PFSK-1 (cell line): Measurements from ENCODE around the gene CDKN1A.

Experiments used
- FOXP2 ChIP-seq: optimal IDR thresholded peaks from 2 replicates; pipeline ENCODE3; 2011; ENCODE audit warnings: borderline replicate concordance, control low read depth, inconsistent platforms; ENCODE audit not compliant: insufficient read depth; ENCODE audit errors: extremely low read length, extremely low read depth
- POLR2AphosphoS5 ChIP-seq: IDR thresholded peaks from 2 replicates; pipeline ENCODE4 v1.6.1; 2012; ENCODE audit warnings: low read depth, mild to moderate bottlenecking, control low read depth, low read length, moderate library complexity
- SIN3A ChIP-seq: IDR thresholded peaks from 2 replicates; pipeline ENCODE4 v1.6.1; 2012; ENCODE audit warnings: mild to moderate bottlenecking, low read length, moderate library complexity, borderline replicate concordance; ENCODE audit not compliant: insufficient read depth
- TAF1 ChIP-seq: IDR thresholded peaks from 2 replicates; pipeline ENCODE4 v1.6.1; 2012; ENCODE audit warnings: low read length, control low read depth, borderline replicate concordance; ENCODE audit not compliant: insufficient read depth
- TF ChIP-seq, protein P1 (sequence below), 2 experiments: IDR thresholded peaks; 2 replicates each; pipeline versions ENCODE4 v1.6.1 to v1.8.0; 2011 to 2012; ENCODE audit warnings: low read depth in 2 of 2, low read length in 2 of 2, control low read depth in 1 of 2, inconsistent platforms in 1 of 2, mild to moderate bottlenecking in 1 of 2, moderate library complexity in 1 of 2; ENCODE audit not compliant: insufficient read depth in 1 of 2

CDKN1A gene

GRCh38 chr6:36697481-36697903, 19.0 kb downstream of the CDKN1A start, which contains the start of gene RAB44:
Gene RAB44 (plus strand): TSS chr6:36697826. CDS start chr6:36704236, 6,410 bp downstream.
- TF ChIP-seq FOXP2 (no peak), TAF1 (no peak), SIN3A (no peak), POLR2AphosphoS5 (no peak)
- TF ChIP-seq, protein P1, sequence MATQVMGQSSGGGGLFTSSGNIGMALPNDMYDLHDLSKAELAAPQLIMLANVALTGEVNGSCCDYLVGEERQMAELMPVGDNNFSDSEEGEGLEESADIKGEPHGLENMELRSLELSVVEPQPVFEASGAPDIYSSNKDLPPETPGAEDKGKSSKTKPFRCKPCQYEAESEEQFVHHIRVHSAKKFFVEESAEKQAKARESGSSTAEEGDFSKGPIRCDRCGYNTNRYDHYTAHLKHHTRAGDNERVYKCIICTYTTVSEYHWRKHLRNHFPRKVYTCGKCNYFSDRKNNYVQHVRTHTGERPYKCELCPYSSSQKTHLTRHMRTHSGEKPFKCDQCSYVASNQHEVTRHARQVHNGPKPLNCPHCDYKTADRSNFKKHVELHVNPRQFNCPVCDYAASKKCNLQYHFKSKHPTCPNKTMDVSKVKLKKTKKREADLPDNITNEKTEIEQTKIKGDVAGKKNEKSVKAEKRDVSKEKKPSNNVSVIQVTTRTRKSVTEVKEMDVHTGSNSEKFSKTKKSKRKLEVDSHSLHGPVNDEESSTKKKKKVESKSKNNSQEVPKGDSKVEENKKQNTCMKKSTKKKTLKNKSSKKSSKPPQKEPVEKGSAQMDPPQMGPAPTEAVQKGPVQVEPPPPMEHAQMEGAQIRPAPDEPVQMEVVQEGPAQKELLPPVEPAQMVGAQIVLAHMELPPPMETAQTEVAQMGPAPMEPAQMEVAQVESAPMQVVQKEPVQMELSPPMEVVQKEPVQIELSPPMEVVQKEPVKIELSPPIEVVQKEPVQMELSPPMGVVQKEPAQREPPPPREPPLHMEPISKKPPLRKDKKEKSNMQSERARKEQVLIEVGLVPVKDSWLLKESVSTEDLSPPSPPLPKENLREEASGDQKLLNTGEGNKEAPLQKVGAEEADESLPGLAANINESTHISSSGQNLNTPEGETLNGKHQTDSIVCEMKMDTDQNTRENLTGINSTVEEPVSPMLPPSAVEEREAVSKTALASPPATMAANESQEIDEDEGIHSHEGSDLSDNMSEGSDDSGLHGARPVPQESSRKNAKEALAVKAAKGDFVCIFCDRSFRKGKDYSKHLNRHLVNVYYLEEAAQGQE (IDR thresholded peaks at IDR 0.05; ENCODE audit: insufficient read depth in 1 of 2, low read depth in 2 of 2, low read length in 2 of 2) = no peak

DNA sequence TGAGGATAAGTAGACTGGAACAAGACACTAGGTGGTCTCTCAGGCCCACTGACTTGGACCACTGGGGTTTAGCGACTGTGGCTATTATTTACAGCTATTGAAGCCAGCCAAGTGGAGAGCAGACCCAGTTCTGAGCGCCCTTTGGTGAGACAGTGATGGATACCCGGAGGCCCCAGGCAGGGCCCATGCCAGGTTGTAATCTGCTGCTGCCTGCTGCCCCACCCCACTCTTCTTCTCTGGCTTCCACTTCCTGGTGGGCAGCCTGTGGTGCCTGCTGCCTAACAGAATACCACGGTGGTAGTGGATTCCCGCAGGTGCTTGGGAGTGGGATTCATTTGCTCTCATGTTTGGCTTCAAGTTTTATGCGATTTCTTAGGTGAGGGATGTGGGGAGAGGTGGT, 19.7 kb downstream of the CDKN1A start:
- no peak for TF ChIP-seq FOXP2
- TF ChIP-seq TAF1 = no peak
- no peak for TF ChIP-seq SIN3A
- TF ChIP-seq, protein P1 (IDR thresholded peaks at IDR 0.05; ENCODE audit: insufficient read depth in 1 of 2, low read depth in 2 of 2, low read length in 2 of 2) = no peak
- TF ChIP-seq POLR2AphosphoS5 = no peak

GRCh38 chr6:36698871-36699271, 20.4 kb downstream of the CDKN1A start:
- TF ChIP-seq, protein P1 (IDR thresholded peaks at IDR 0.05; ENCODE audit: insufficient read depth in 1 of 2, low read depth in 2 of 2, low read length in 2 of 2) = no peak
- TF ChIP-seq TAF1 (no peak), SIN3A (no peak), FOXP2 (no peak), POLR2AphosphoS5 (no peak)

GRCh38 chr6:36699348-36699747, 20.8 kb downstream of the CDKN1A start:
- TF ChIP-seq FOXP2 (no peak), SIN3A (no peak), POLR2AphosphoS5 (no peak), TAF1 (no peak)
- TF ChIP-seq, protein P1 (IDR thresholded peaks at IDR 0.05; ENCODE audit: insufficient read depth in 1 of 2, low read depth in 2 of 2, low read length in 2 of 2) = no peak

GRCh38 chr6:36700071-36700812, 21.7 kb downstream of the CDKN1A start:
- TF ChIP-seq SIN3A = no peak
- no peak for TF ChIP-seq POLR2AphosphoS5
- TF ChIP-seq, protein P1 (IDR thresholded peaks at IDR 0.05; ENCODE audit: insufficient read depth in 1 of 2, low read depth in 2 of 2, low read length in 2 of 2) = no peak
- TF ChIP-seq TAF1 = no peak
- no peak for TF ChIP-seq FOXP2
